GM03348 (cell line): ENCODE measurements around the gene DCTN4.

Source experiments
- DNase-seq: peaks from one replicate; pipeline ENCODE4 v3.0.0; 2012; ENCODE audit warnings: low spot score

DCTN4 gene

DNA sequence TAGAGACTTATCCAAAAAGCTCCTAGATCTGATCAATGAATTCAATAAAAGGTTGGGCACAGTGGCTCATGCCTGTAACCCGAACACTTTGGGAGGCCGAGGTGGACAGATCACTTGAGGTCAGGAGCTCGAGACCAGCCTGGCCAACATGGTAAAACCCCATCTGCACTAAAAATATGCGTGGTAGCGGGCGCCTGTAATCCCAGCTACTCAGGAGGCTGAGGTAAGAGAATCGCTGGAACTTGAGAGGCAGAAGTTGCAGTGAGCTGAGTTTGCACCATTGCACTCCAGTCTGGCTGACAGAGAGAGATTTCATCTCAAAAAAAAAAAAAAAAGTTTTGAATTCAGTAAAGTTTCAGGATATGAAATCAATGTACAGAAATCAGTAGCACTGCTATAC lies 20.0 kb downstream of the DCTN4 start:
- no peak for DNase-seq

DNA sequence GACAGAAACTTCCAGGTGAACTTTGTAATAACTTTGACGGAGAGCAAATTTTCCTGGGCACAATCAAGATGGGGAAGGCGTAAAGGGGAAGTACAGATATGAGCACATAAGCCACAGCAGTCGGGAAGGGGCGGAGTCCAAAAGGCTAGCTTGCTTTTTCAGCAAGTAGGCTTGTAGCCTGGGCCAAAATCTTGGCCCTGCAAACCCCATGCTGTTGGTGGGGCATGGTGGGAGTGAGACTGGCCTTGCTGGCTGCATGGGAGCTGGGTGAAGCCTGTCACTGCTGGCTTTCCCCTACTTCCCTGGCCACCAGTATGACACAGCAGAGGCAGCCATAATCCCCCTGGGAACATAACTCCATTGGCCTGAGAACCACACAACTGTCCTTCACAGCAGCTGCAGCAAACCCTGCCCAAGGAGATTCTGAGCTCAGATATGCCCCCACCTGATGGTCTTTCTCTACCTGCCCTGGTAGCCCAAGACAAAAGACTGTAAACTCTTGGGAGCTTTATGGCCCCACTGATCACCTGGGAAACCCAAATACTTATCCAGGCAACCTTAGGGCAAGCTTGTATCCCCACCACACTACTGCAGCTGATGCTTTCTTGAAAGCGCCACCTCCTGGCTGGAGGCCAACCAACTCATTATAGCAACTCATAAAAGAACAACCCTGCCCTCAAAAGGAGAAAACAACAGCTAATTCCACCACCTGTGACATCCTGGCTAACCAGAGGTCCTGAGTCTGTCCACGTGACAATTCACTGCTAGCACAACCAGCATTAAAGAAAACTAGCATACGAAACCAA lies 24.0 kb downstream of the DCTN4 start:
- no peak for DNase-seq

DNA sequence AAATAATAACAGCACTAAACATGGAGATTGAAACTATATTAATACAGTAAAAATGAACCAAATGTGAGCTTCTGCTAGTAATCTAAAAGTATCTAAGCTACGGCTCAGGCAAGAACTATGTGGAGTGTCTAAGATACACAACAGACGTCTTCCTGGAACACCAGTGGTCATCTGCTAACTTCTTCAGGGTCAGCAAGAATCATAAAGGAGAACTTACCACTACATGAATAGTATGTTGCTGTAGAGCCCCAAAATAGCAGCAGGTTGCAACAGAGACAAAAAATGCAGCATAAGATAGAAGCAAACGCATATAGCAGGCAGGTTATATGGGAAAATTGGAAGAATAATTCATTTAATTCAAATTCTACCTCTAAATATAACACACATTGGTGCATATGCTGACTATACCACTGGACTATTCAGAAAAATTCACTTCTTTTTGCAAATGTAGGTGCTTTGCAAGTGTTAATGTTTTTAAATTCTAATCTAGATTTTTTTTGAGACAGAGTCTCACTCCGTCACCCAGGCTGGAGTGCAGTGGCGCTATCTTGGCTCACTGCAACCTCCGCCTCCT lies 27.1 kb downstream of the DCTN4 start:
- no peak for DNase-seq

DNA sequence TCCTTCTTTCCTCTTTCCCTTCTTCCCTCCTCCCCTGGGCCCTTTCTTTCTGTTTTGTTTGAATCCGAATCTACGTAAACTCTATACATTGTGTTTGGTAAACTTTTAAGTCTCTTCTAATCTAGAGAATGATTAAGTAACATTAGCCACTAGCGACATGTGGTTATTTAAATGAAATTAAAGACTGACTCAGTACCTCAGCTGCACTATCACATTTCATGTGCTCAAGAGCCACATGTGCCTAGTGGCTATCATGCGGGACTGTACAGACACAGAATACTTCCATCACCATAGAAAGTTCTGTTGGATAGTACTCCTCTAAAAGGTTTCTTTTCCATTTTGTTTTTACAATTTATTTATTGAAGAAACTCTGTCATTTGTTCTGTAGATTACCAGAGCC lies 29.0 kb downstream of the DCTN4 start:
- no peak for DNase-seq

DNA sequence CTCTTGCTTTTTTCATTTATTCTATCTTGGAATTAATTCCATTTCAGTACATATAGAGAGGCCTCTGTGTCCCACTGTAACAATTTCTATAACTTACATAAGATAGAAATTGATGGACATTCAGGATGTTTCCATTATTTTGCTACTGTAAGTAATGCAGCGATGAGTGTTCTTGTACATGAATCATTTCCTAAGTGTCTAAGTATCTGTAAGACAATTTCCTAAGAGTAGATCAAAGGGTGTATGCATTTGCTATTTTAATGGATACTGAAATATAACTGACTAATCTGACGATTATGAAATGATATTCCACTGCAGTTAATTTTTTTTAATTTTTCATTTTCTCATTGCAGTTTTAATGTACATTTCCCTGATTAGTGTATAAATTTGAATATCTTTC lies 35.0 kb downstream of the DCTN4 start:
- no peak for DNase-seq

DNA sequence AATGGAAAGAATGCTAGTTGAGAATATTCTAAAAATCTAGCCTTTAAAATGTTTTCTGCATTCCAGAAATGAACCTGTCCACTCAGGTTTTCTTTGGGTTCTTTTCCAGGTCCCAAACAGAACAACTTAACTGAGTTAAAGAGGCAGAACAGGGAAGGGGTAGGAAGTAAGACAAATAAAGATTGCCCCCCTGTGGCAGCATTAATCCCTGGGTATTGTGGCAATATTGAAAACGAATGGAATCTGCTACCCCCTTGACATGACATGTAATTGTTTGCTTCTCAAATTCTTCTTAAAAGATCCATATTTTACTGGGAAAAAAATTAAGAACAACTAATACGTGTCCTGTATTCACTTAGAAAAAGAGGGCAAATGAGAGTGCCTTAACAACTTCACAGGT lies 48.7 kb downstream of the DCTN4 start:
- peak; percentile 9 for DNase-seq

DNA sequence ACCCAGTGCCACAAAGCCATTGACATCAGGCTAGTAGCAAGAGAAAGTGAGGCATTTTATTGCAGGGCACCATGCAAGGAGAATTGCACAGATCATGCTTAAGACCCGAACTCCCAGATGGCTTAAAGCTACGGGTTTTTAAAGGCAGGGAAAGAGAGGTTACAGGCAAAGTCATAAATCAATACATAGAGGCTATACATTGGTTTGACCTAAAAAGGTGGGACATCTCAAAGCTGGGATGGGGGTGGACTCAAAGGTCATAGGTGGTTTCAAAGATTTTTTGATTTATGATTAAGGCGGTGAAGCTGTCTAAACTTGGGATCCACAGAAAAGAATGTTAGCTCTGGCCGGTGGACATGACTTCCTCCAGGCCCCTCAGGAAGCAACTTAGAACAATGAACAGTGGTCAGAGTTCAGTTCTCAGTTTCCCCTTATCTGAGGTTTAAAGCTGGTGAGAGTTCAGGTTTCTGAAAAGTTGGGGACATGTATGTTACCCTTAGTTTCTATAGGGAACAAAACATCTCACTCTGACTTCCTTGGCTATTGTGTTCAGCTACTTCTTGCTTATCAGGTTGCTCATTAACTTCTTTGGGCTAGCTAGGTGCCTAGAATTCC lies 51.9 kb downstream of the DCTN4 start:
- DNase-seq: no peak

DNA sequence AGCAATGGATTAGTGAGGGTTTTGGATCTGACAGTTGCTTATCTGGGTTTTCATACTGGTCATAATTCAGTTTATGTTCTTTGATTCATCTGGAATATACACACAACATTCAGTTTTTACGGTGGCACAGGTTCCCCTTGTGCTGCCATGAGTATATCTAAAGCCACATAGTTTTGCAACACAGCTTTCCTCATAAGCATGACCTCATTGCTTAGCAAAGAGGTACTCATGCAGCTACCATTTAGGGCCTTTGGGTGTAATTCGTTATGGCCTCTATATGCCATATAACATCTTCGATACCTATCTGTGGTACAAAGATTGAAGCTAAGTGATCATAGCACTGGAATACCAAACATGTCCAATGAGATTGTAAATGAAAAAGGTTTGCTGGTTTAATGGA lies 55.1 kb downstream of the DCTN4 start:
- no peak for DNase-seq

DNA sequence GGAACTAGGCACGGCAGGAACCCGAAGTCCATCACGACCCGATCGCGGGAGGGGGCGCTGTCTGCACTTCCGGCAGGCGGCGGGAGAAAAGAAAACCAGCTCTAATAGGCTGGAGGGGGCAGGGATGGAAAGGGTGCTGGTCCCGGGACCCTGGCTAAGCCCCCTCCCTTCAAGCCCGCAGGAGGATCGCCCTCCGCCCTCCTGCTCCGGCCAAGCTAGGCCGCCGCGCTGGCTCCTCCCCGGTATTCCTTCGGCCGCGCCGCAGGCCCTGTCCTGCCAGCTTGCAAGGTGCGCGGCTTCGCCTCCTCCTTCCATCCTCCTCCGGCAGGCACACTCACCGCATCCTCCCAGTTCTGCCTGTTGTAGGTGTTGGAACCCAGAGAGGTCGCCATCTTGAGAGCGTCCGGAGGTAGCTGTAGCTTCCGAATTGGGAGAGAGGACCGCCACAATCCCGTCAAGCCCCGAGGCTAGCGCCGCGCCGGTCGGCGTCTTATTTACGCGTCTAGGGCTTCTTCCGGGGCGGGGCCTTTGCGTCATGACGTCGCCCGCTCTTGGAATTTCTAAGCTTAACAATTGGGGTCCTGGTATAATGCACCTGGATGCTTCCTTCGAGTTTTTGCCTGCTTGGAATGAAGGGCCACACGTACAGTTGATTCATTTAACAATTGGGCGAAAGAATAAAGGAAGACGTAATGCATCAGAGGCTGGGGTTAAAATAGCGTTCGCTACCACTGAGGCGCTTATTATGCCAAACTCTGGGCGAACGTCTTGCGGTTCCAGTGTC lies 58.0 kb downstream of the DCTN4 start, which contains the start of gene RBM22:
Gene RBM22, minus strand, starts transcription at position 469 of the 784 bp plus-strand sequence. Its CDS starts 77 bp downstream, at position 392.
- DNase-seq: peak; percentile 93

DNA sequence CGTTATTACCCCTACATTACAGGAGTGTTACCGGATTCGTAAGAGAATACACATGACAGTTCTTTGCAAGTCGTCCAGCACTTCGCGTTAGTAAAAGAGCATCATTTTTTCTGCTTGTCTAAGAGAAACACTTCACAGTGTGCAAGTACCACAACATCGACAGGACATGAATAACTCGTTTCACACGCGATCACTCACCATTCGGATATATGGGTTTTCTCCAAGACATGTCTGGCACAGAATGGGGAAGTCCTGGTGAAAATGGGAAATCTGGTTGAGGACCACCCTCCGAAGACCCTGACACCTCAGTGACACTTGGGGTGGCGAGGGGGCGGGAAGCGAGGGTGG lies 58.6 kb downstream of the DCTN4 start:
- no peak for DNase-seq

DNA sequence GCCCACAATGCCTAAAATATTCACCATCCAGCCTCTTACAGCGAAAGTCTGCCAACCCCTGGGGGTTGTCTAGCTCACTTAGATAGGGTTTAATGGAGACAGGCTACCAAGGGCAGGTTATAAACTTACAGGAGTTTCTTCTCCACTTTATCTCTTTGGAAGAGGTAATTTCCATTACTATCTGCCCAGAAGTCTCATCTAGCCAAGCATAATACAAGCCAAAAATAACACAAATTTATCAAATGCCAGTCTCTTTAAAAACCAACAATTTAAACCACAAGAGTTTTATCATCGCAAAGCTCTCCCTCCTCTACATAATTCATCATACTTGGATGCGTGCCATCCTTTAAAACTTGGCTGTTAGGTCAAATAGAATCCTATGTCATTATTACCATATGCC lies 64.2 kb downstream of the DCTN4 start:
- no peak for DNase-seq

DNA sequence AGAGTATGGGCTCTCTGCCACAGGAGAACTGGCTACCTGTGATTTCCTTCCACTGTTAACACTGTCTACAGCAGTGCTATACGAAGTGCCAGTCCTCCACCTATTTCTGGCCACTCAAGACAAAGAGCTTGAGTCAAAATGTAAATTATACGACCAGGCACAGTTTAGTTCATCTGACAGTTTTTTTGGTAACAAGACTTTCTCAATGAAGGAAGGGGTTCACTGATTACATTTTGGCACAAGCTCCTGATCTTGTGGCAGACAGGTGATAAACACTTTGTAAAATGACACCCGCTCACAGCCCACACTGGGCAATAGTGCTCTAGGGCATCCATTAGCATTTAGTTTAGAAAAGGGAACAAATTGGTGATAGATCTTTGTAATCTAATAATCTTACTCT lies 66.5 kb downstream of the DCTN4 start:
- DNase-seq: no peak

DNA sequence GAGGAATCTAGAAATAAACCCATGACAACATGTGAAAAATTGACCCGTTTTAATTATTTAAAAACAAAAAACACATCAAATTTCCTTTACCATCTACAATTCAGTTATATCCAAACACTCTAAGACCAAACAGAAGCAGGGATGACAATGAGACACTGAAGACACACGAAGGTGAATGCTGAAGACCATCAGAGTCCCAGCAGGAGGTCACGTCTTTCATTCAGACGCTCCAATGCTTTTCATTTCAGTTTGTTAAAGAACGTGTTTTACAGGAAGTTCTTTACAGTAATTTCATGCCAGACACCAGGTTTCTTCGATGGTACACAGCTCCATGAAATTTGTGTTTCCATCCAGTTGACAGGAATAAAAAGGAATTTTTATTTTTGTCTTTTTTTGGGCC lies 68.1 kb downstream of the DCTN4 start:
- DNase-seq: no peak

DNA sequence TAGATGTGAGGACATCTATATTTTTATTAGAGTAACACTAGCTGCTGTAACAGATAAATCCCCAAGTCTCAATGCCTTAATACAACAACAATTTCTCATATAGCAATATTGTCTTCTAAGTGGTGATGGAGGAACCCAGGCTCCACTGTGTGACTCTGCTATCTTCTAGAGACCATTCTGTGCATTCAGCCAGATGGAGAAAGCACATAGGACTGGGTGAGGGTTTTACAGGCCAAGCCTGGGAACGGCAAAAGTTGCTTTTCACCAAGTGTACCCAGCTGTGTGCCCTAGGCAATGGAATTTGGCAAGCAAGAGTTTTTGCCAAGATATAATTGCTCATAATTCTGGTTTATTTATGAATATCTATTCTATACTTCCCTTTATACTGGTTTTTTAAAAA lies 69.7 kb downstream of the DCTN4 start:
- DNase-seq: no peak

DNA sequence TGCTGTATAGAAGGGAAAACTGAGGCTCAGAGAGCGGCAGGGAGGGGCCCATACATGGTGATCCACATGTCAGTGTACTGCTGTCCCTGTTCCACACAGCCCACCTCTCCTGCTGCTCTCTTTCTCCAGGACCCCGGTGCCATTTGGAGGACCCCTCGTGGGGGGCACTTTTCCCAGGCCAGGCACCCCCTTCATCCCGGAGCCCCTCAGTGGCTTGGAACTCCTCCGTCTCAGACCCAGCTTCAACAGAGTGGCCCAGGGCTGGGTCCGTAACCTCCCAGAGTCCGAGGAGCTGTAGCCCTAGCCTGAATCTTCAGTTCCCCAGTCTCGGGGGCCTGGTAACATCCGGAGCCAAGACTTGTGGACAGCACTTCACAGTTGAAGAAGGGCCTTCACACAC lies 82.2 kb downstream of the DCTN4 start:
- DNase-seq: no peak

DNA sequence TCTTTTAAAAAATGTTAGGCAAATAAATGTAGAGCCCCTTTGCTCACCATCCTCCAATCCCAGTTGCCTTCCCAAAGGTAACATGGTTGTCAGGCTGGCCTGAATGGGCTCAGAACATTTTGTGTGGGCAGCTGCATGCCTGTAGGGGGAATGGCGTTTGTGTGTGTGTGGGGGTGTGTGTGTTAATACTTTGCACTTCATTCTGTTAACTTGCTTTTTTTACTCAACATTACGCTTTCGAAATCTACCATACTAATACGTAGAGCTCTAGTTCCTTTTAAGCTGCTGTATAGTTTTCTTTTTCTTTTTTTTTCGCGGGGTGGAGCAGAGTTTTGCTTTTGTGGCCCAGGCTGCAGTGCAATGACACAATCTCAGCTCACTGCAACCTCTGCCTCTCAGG lies 83.7 kb downstream of the DCTN4 start:
- no peak for DNase-seq

DNA sequence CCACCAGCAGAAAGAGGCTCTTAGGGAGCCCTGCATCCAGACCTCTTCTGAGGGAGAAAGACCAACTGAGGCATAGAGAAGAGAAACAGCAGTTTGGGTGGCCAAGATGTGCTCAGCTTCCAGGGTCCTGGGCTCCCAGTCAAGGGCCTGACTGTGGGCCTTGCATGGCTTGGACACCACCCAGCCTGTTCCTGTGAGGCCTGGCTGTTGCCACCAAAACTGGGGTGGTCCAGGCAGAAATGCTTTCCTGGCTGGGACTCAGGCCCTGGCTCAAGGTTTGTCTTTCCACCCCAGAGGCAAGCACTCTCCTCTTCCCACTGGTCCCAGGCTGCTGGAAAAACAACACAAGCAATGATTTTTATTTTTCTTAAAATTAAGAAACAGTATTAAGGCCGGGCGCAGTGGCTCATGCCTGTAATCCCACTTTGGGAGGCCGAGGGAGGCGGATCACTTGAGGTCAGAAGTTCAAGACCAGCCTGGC lies 84.4 kb downstream of the DCTN4 start:
- no peak for DNase-seq

DNA sequence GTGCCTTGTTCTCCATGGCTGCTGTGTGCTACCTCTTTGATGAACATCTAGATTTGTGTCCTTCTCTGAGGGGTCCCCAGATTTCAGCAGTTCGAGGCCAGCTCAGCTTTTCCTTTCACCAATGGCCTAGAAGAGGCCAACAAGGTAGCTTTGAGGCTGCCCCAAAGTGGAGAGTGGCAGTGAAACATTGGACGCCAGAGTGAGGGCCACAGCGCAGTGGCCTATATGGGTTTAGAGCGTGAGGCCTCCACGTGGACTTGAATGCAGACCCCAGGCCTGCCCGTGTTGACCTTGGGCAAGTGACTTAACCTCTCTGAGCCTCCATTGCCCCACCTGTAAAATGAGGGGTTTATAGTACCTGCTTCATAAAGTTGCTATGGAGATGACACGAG lies 85.9 kb downstream of the DCTN4 start:
- no peak for DNase-seq

DNA sequence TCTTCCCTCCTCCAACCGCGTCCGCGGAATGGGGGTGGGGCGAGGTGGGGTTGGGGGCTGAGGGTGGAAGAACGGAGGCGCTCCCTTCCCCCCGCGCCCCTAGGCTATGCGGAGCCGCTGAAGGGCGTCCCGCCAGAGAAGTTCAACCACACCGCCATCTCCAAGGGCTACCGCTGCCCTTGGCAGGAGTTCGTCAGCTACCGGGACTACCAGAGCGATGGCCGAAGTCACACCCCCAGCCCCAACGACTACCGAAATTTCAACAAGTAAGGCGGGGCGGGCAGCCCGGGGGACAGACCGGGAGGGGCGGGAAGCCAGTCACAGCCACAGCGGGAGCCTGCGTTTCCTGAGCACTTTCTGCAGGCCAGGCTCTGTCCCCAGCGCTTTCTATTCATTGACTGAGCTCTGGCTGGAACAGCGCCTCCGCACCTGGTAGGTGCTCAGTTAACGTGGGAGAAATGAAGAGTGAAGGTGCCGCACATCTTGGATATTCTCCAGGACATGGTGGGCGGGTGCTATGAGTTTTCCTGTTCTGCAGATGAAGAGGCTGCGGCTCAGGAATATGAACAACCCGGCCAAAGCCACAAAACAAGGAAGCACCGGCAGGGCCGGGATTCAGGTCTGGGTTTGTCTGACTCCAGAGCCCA lies 86.5 kb downstream of the DCTN4 start:
- peak; percentile 64 for DNase-seq

DNA sequence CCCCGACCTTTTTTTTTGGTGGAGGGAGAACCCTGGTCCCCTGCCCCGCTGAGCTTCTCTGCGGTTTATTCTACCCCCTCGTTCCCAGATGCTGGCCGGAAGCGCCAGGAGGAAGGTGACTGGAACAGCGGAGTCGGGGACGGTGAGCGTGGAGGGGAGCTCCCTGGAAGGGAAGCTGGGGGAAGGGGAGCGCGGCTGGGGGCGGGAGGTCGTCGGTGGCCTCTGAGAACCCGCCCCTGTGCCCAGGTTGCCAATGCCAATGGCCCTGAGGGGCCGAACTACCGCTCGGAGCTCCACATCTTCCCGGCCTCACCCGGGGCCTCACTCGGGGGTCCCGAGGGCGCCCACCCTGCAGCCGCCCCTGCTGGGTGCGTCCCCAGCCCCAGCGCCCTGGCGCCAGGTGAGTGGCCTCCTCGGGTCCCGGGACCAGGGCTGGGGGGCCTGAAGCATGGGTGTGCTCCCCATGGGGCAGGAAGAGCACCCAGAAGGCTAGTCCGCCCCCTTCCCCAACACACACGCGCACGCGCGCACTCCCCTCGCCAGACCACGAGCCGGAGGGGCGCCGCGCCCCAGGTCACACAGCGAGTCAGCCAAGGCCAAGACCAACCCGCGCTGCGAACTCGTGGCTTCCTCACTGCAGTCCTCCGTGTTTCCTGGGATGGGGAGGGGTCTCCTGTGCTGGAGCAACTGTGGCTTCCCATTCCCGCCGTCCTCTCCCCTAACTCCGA lies 87.1 kb downstream of the DCTN4 start:
- no peak for DNase-seq

DNA sequence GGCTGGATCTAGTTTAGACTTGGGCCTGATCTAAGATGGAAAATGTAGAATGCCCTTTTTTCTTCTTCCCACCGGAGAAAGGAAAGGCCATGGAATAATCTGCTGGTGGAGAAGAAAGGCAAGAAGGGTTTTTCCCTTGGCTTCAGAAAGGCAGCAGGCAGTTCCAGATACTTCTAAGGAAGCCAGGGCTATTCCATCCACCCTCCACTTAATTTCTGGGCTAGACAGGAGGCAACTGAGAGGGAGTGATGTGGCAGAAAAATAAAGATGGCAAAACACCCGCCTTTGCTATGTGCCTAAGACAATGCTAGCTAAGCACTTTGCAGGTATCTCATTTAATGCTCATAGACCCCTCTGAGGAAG lies 87.9 kb downstream of the DCTN4 start:
- DNase-seq: no peak
